GM10266 (cell line): Measurements from ENCODE around the gene PAFAH1B1.
"Not testable (repeated sequence)": the region's sequence is repeated elsewhere in the genome, so short reads cannot be mapped to it uniquely, and the experiment has no call there.

Experiments
- DNase-seq: peaks from one replicate; pipeline ENCODE4 v3.0.0; 2012; ENCODE audit errors: extremely low spot score
- TF ChIP-seq, protein P1 (sequence below): IDR thresholded peaks from 2 replicates; pipeline ENCODE4 v1.5.1; 2012; ENCODE audit warnings: mild to moderate bottlenecking, low read depth; ENCODE audit not compliant: control insufficient read depth, insufficient read depth; ENCODE audit errors: missing control alignments

Gene PAFAH1B1

DNA sequence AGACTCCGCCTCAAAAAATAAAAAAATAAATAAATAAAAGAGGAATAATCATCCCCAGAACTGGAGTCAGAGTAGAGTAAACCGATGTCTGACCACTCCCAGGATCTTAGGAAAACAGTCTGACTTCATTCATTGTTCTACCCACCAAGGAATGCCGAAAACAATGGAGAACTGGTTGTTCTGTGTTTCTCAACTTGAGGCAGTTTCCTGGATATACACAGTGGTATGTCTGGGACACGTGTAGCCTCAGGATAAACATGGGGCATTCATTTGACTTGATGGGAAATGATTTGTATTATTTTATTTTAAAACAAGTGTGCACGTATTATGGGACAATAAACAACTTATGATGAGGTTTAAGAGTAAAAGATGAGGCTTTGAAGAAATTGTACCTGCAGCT lies 32.8 kb upstream of the PAFAH1B1 start:
- TF ChIP-seq, protein P1, sequence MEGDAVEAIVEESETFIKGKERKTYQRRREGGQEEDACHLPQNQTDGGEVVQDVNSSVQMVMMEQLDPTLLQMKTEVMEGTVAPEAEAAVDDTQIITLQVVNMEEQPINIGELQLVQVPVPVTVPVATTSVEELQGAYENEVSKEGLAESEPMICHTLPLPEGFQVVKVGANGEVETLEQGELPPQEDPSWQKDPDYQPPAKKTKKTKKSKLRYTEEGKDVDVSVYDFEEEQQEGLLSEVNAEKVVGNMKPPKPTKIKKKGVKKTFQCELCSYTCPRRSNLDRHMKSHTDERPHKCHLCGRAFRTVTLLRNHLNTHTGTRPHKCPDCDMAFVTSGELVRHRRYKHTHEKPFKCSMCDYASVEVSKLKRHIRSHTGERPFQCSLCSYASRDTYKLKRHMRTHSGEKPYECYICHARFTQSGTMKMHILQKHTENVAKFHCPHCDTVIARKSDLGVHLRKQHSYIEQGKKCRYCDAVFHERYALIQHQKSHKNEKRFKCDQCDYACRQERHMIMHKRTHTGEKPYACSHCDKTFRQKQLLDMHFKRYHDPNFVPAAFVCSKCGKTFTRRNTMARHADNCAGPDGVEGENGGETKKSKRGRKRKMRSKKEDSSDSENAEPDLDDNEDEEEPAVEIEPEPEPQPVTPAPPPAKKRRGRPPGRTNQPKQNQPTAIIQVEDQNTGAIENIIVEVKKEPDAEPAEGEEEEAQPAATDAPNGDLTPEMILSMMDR, result no peak
- no peak for DNase-seq

DNA sequence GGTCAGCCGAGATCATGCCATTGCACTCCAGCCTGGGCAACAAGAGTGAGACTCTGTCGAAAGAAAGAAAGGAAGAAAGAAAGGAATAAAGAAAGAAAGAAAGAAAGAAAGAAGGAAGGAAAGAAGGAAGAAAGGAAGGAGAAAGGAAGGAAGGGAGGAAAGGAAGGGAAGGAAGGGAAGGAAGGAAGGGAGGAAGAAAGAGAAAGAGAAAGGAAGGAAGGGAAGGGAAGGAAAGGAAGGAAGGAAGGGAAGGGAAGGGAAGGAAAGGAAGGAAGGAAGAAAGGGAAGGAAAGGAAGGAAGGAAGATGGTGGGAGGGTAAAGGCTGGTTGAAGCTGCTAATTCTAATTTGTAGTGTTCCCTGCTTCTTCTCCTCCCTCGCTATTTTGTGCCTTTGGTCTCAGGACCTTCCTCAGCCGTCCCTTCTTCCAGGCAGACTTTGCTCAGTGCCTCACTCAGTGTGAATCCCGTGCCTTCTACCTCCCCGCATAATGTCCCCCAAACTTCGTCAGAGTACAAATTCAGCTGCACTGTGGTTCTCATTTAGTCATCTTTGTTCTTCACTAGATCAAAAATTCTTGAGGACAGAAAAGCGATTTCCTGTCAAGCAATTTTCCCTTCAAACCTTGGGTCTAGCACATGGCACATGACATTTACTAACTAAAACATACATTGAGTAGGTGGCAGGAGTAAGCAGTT lies 31.1 kb upstream of the PAFAH1B1 start:
- TF ChIP-seq, protein P1, result no peak
- DNase-seq, result no peak

DNA sequence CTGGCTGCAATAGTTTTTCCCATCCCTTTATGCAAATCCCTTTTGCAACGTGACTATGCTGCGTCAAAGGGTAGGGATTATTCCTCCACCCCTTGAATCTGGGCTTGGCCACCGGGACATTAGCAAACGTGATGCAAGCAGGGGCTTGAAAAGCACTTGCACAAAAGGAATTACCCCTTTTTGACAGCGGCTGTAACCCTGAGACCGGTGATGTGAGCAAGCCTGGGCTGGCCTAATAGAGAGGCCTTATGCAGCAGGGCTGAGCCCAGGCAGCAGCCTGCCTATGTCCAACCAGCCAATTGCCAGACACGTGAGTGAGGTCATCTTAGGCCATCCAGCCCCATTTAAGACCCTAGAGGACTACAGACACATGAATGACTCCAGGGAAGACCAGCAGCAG lies 30.4 kb upstream of the PAFAH1B1 start:
- DNase-seq, result no peak
- TF ChIP-seq, protein P1, result no peak

DNA sequence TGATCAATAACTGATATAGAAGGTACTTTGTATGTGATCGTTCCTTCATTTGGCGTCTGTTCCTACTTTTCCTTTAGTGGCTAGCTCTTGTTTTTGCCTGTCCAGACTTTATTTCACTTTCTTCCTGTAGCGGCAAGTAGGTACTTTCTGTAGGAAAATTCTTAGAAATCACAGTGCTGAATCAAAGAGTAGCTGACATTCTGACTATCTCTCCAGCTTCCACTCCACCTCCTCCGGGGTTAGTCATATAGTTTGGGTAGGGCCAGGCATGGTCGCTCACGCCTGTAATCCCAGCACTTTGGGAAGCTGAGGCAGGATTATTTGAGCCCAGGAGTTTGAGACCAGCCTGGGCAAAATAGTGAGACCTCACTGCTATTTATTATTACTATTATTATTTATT lies 29.9 kb upstream of the PAFAH1B1 start:
- DNase-seq, result no peak
- TF ChIP-seq, protein P1, result no peak

DNA sequence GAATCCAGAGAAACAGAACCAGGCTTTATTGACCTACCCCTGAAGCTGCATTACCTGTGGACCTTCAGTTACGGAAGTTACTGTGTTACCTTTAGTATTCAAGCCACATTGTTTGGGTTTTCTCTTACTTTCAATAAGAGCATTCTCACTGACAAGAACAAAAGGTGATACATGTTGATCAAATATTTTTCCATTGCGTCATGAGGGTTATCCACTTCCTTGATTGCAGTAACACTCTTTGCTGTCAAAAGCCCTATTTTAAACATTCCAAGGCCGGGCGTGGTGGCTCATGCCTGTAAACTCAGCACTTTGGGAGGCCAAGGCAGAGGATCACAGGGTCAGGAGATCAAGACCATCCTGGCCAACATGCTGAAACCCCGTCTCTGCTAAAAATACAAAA lies 28.6 kb upstream of the PAFAH1B1 start:
- no peak for DNase-seq
- TF ChIP-seq, protein P1, result no peak

DNA sequence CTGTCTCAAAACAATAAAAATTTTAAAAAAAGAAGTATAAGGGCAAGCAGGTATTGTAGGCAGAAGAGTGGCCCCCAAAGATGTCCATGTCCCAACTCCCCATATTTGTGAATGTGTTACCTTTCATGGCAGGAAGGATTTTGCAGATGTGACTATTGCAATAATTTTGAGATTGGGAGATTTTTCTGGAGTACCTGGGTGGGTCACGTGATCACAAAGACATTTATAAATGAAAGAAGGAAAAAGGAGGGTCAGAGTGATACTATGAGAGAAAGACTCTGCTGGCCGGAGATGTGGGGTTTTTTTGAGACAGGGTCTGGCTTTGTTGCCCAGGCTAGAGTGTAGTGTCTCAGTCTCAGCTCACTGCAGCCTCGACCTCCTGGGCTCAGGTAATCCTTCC lies 27.4 kb upstream of the PAFAH1B1 start:
- TF ChIP-seq, protein P1, result no peak
- DNase-seq, result no peak

DNA sequence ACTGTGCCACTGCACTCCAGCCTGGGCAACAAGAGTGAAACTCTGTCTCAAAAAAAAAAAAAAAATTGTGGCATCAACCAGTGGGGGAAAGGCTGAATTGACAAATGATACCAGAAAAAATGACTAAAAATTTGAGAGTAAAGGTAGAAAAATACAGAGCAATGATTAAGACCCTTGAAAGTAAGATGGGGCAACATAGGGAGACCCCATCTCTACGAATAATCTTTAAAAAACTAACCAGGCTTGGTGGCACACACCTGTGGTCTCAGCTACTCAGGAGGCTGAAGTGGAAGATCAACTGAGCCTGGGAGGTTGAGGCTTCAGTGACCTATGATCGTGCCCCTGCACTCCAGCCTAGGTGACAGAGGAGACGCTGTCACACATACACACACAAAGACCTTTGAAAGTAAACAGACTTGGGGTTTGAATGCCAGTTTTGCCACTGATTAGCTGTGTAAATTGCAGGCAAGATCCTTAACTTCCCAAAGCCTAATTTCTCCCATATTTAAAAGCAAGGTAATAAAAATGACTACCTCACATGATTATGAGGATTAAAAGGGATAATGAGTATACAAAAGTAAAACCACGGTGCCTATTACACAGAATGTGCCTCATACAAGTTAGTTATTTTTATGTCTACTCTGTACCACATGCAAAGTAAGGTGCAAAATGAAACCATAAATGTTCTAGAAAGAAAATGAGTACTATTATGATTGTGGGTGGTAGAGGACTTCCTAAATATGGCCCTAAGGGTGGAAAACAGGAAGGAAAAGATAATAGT lies 21.7 kb upstream of the PAFAH1B1 start:
- TF ChIP-seq, protein P1, result no peak
- DNase-seq, result peak; percentile 66

DNA sequence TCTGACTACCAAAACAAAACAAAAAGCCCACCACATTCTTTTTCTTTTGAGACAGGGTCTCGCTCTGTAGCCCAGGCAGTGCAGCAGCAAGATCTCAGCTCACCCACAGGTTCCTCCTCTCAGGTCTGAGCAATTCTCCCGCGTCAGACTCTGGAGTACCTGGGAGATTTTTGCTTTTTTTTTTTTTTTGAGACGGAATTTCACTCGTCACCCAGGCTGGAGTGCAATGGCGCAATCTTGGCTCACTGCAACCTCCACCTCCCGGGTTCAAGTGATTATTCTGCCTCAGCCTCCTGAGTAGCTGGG lies 21.2 kb upstream of the PAFAH1B1 start:
- not testable (repeated sequence) for DNase-seq
